Motor neuron (in vitro differentiated cells): ENCODE data around the gene DENND1A. TPM values are rescaled to one million over a fixed set of nuclear protein-coding genes. Genes with fewer than 3 reads are reported as not detected.
"Not testable (repeated sequence)": the region's sequence is repeated elsewhere in the genome, so short reads cannot be mapped to it uniquely, and the experiment has no call there.

Experiments
- ATAC-seq, 8 experiments: fragments of 200-7000 bp; cut with Tn5 transposase; replicated peaks in 6 of 8; 2 replicates each; pipeline ENCODE4 v1.8.0; 2021; ENCODE audit warnings: mild to moderate bottlenecking in 8 of 8, moderate library complexity in 8 of 8
- H3K27ac ChIP-seq, 2 donors: fragments of 250-450 bp; sonication (Bioruptor Pico); 2 replicates each; pipeline ENCODE4 v1.9.0; 2021; ENCODE audit warnings: antibody characterized with exemption in 2 of 2, mild to moderate bottlenecking in 2 of 2, moderate library complexity in 1 of 2
- H3K4me1 ChIP-seq, 2 donors: fragments of 250-450 bp; sonication (Bioruptor Pico); replicated peaks in 1 of 2; 2 replicates each; pipeline ENCODE4 v1.6.1; 2021; ENCODE audit warnings: antibody characterized with exemption in 2 of 2, mild to moderate bottlenecking in 2 of 2, moderate library complexity in 1 of 2
- H3K4me3 ChIP-seq, 5 donors: fragments of 250-450 bp; sonication (Bioruptor Pico); 2 replicates each; pipeline ENCODE4 v1.9.0; 2021; ENCODE audit warnings: antibody characterized with exemption in 5 of 5, mild to moderate bottlenecking in 5 of 5, moderate library complexity in 4 of 5
- WGBS, 10 experiments: fragments of 450-650 bp; shearing (Covaris generic); methylation state at CpG; one replicate each; pipeline ENCODE4 v1.0.0; 2022; 5-methylcytosine and 5-hydroxymethylcytosine counted together
- in situ Hi-C, 9 experiments: fragments of 400-800 bp; cut with MboI; loops; one replicate each; pipeline ENCODE4 v1.15.0; 2021; ENCODE audit warnings: low sequenced_read_pairs in 9 of 9, low pct_unique_long_range_greater_than_20kb in 2 of 9; ENCODE audit not compliant: unreplicated experiment in 9 of 9
- total RNA-seq, 8 experiments: library from RNA; unstranded; fragments of 300-600 nt; gene quantifications; 2 replicates each; pipeline versions ENCODE4 v1.2.3 to v1.2.4, GENCODE V29; 2022

Gene DENND1A
- total RNA-seq, 8 experiments from 2014 or later, result 9.2 to 27.8 (median 13.8) TPM

DNA sequence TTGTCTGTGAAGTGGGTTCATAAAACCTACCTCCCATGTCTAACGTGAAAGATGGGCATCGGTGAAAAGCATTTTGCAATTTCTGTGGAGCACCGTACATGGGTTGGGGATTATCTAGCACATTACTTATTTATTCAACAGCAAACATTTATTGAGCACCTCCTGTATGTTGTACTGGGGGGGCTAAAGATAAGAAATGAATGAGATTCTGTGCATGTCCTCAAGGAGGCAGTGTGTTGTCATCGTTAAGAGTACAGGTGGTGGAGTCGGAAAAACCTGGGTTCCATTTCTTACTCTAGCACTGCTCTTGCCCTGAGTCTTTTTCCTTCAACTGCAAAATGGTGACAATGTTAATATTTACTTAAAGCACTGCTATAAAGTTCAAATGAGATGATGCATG lies 30.4 kb upstream of the DENND1A start:
- no peak for ATAC-seq
- no peak overlapping the region for H3K4me3 ChIP-seq
- WGBS, 10 experiments, result 17 to 100% (median 80%) methylated on average over 1 to 5 of the region's 5 CpGs; no CpG with 5 or more reads in 1 of the 10 experiments
- H3K27ac ChIP-seq, result no peak overlapping the region
- in situ Hi-C loops, result no loop called here
- peaks cover 0 to under 1% of the 10 kb centered on the region in 2 donors for H3K4me1 ChIP-seq

DNA sequence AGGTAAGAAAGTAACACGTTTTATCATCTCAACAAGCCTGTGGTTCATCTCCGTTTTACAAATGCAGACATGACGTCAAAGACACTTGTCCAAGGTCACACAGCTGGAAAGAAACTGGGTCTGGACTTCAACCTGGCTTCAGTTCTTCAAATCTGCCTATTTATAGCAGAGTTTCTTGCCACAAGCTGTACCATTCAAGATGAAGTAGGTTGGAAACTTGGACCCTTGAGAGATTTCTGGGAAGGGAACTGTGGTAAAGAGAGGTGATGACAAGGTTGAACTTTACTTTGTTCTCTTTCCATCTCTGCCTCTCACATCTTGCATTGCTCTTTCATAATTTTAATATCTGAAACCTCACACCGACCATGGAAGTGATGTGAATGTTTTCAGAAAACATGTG lies 29.9 kb upstream of the DENND1A start:
- Histone ChIP-seq H3K27ac (no peak overlapping the region), H3K4me3 (no peak overlapping the region), H3K4me1 (peaks cover 0 to 6% of the 10 kb centered on the region in 2 donors)
- no peak for ATAC-seq
- in situ Hi-C loops, result no loop called here
- 0 to 95% (median 35%) methylated on average over 1 to 4 of the region's 4 CpGs; no CpG with 5 or more reads in 2 of the 10 experiments for WGBS, 10 experiments

DNA sequence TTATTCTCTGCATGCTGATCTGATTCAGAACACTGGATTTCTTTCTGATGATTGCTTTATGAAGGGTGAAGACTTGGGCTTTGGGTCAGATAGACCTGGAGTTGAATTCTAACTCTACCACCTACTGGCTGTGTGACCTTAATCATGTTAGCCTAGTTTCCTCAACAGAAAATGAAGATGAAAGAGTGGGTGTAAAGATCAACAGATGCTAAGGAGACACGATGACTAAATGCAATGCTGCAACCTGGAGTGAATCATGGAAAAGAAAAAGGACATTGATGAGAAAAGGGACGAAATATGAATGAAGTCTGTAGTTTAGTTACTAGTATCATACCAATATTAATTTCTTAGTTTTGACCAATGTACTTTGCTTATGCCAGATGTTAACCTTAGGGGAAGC lies 27.8 kb upstream of the DENND1A start:
- in situ Hi-C loops, result no loop called here
- no peak for ATAC-seq

DNA sequence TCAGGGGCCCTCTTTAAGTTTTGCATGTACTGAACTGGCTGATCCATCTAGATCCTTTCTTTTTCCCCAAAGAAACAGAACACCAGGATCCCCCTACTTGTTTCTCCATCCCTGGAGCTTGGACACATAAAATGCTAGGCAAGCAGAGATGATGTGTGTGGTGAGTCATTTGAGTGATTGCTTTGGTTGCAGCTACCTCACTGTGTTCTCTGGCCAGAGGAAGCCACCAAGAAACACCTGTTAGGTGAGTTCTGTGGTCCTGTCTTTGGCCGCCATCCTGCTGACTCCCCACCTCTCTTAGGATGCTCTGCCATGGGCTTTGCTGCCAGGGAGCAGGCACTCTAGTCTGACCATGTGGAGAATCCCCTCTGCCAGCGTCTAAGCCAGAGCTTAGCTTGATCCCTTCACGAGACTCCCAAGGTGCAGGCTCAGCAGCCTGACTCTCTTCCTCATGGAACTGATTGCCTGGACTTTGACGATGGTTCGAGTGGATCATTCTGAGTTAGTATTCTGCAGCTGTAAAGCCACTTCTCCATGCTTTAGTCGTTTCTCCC lies 27.3 kb upstream of the DENND1A start:
- Histone ChIP-seq H3K4me3 (no peak overlapping the region), H3K4me1 (peaks cover 4 to 16% of the 10 kb centered on the region in 2 donors), H3K27ac (no peak overlapping the region)
- in situ Hi-C loops, result no loop called here
- ATAC-seq, result peak in 2 of 8 experiments; percentile 44 to 49
- 34 to 86% (median 70%) methylated on average over 1 to 5 of the region's 6 CpGs; no CpG with 5 or more reads in 2 of the 10 experiments for WGBS, 10 experiments

More for the DNA sequence above, 27.8 kb upstream of the DENND1A start:
- 5 to 95% (median 68%) methylated on average over 2 of the region's 2 CpGs; no CpG with 5 or more reads in 1 of the 10 experiments for WGBS, 10 experiments
- Histone ChIP-seq H3K4me3 (no peak overlapping the region), H3K4me1 (peaks cover 4 to 16% of the 10 kb centered on the region in 2 donors), H3K27ac (no peak overlapping the region)

DNA sequence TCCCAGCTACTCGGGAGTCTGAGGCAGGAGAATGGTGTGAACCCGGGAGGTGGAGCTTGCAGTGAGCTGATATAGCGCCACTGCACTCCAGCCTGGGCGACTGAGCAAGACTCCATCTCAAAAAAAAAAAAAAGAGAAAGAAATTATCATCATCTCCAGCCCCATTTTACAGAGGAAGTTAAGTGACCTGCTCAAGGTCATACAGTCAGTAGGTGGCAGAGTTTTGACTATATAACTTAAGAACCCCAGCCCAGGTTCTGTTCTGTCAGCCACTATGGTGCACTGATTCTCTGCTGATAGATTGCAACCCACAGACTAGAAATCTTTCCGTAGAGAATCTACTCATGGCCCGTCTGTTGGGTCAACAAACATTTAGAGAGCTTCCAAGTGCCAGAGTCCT lies 25.7 kb upstream of the DENND1A start:
- in situ Hi-C loops, result no loop called here
- WGBS, 10 experiments, result 81 to 100% (median 89%) methylated on average over 1 to 5 of the region's 6 CpGs; no CpG with 5 or more reads in 6 of the 10 experiments
- Histone ChIP-seq H3K4me1 (peaks cover 4 to 16% of the 10 kb centered on the region in 2 donors), H3K4me3 (no peak overlapping the region), H3K27ac (no peak overlapping the region)
- ATAC-seq, result no peak

DNA sequence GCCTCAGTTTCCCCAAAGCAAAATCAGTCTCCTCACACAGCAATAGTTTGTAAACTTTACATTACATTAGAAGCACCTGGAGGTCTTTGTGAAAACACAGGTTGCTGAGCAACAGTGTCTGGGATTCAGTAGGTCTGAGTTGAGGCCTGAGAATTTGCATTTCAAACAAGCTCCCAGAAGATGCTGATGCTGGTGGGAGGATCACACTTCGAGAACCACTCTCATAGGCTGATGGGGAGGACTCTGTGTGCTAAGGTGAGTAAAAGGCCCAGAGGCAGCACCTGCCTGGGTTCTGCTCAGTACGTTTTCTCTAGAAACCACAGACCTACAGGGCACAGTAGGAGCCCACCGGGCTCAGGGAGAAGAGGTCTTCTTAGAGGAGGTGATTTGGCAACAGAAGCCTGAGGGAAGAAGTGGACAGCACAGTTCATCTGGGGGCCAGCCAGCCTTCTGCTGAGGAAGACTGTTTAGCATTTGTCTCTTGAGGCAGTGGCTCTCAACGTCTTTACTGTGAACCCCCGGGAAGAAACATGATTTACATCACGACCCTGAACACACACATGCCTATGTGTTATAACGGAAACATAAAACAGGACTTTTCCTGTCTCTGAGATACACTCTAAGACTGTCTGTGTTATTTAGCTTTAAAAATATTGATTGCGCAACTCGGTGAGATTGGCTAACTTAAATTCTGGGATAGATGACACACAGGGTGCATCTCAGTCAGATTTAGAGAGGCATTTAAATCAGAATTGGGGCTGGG lies 24.8 kb upstream of the DENND1A start:
- Histone ChIP-seq H3K4me3 (no peak overlapping the region), H3K27ac (no peak overlapping the region), H3K4me1 (peaks cover 4 to 16% of the 10 kb centered on the region in 2 donors)
- in situ Hi-C loops, result no loop called here
- ATAC-seq, result peak in 4 of 8 experiments; percentile 33 to 56 (median 46)
- WGBS, 10 experiments, result 19 to 100% (median 53%) methylated on average over 1 to 9 of the region's 9 CpGs; no CpG with 5 or more reads in 1 of the 10 experiments

DNA sequence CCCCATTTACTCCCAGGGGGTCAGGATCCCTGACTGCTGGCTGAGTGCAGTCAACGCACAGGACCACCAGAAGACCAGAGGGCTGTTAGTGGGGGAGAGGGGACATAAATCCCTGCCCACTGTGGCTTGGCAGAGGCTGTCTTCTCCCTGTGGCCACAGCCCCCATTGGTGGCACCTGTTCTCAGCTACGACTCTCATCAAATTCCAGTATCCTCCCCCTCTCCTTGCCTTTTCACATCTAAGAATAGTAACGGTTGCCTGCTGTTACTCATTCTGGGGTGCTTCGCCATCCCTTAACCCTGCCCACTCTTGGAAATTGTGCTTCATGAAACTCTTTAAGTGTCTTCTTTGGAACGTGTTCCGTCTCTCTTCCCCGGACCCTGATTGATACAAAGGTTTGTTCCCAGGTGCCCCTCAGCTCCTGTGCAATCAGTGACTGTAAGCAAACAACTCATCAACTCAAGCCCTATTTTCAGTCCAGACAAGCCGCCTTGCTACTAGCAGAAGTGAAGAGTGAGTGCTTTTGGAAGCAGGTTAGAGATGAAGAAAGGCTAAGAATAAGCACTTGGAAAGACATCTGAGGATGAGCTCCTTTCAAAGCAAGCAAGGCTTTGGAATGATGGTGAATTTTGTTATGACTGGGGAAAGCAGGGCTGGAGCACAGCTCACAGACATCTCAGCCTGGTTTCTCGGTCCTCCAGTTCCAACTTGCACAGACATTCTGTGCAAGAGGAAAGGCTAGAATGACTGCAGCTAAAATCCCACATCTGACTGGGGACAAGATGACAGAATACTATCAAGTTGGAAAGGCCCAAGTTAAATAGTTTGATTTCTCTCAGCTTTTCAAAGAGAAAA lies 22.9 kb upstream of the DENND1A start:
- WGBS, 10 experiments, result 51 to 100% (median 78%) methylated on average over 1 to 8 of the region's 9 CpGs; no CpG with 5 or more reads in 2 of the 10 experiments
- no peak for ATAC-seq
- Histone ChIP-seq H3K4me1 (peaks cover 4 to 16% of the 10 kb centered on the region in 2 donors), H3K4me3 (no peak overlapping the region), H3K27ac (no peak overlapping the region)
- in situ Hi-C loops, result no loop called here

DNA sequence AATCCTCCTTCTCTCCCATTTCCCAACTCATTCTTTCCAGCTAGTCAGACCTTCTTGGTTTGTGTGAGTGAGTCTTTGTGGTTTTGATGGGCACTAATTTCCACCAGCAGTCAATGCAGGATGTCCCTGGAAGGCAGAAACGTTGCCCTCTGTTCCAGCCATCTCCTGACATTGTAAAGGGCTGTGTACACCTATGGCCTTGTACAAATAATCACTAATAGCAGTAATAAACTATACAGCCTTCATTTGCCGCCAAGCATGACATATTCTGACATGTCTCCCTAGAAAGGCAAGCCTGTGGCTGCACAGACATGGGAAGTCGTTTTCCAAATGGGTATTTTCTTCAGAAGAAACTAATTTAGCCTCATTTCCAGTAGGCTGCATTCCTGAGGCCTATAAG lies 18.4 kb upstream of the DENND1A start:
- H3K4me1 ChIP-seq, result no peaks in the 10 kb centered on the region
- no peak overlapping the region for H3K27ac ChIP-seq
- no peak for ATAC-seq
- in situ Hi-C loops, result no loop called here
- WGBS, 10 experiments, result 0 to 100% (median 40%) methylated on average over 1 to 3 of the region's 3 CpGs; no CpG with 5 or more reads in 1 of the 10 experiments
- H3K4me3 ChIP-seq, result no peak overlapping the region

DNA sequence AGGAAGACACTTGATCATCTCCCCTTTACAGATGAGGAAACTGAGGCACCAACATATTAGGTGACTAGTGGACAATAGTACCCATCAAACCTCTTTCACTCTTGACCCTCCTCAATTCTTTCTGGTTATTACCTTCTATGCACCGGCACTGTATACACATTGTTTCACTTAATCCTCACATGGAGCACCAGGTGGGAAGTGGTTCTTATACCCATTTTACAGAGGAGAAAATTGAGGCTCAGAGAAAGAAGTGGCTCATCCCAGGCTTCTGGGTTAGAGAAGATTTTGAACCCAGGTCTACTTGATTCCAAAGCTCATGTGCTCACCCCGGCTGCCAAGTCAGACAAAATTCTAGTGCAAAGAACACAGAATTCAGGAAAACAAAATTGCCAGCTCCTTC lies 17.4 kb upstream of the DENND1A start:
- no peak overlapping the region for H3K4me3 ChIP-seq
- H3K4me1 ChIP-seq, result no peaks in the 10 kb centered on the region
- in situ Hi-C loops, result no loop called here
- H3K27ac ChIP-seq, result no peak overlapping the region
- no peak for ATAC-seq
- 84 to 100% (median 92%) methylated on average over 1 to 2 of the region's 2 CpGs; no CpG with 5 or more reads in 1 of the 10 experiments for WGBS, 10 experiments

DNA sequence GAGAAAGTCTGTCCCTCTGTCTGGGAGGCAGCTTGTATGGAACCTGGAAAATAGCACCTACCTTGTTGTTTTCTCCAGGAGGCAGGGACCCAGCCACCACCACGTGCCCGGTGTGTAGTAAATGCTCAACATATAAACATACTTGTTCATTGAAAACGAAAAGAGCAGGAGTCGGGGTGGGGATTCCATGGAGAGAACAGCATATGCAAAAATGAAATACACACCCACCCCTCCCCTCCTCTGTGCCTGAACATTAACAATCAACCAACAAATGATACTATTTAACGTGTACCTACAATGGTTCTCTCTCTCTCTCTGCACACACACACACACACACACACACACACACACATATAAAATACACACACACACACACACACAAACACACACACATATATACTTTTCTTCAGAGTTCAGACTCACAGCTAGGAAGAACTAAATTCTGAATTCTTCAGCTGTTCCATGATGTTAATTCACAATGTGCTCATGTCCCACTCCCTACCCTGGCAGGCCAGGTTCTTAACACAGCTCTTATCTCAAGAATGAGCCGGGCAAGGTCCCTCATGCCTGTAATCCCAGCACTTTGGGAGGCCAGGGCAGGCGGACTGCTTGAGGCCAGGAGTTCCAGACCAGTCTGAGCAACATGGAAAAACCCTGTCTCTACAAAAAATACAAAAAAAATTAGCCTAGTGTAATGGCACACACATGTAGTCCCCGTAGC lies 16.3 kb upstream of the DENND1A start:
- Histone ChIP-seq H3K4me3 (no peak overlapping the region), H3K27ac (no peak overlapping the region), H3K4me1 (peaks cover 0 to 3% of the 10 kb centered on the region in 2 donors)
- ATAC-seq, result peak in 3 of 8 experiments; percentile 83 to 89 (median 89)
- in situ Hi-C loops, result no loop called here
- WGBS, 10 experiments, result 0 to 91% (median 50%) methylated on average over 1 to 7 of the region's 8 CpGs; no CpG with 5 or more reads in 1 of the 10 experiments

DNA sequence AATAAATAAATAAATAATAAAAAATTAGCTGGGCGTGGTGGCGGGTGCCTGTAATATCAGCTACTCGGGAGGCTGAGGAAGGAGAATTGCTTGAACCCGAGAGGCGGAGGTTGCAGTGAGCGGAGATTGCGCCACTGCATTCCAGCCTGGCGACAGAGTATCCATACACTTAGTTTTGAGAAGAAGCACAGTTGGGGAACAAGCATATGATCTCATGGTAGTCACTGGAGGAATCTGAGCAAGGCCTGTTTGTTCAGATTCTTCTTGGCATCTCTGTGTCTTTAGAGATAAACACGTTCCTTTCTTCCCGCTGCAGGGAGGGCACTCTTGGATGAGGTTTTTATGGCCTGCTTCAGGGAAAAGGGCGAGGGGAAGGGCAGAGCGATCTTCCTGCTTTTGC lies 15.6 kb upstream of the DENND1A start:
- peak in 3 of 8 experiments; percentile 19 to 23 (median 21) for ATAC-seq
- in situ Hi-C loops, result no loop called here
- Histone ChIP-seq H3K4me3 (no peak overlapping the region), H3K27ac (no peak overlapping the region), H3K4me1 (peaks cover 6 to 7% of the 10 kb centered on the region in 2 donors)
- WGBS, 10 experiments, result 54 to 100% (median 88%) methylated on average over 4 to 9 of the region's 12 CpGs; no CpG with 5 or more reads in 1 of the 10 experiments

DNA sequence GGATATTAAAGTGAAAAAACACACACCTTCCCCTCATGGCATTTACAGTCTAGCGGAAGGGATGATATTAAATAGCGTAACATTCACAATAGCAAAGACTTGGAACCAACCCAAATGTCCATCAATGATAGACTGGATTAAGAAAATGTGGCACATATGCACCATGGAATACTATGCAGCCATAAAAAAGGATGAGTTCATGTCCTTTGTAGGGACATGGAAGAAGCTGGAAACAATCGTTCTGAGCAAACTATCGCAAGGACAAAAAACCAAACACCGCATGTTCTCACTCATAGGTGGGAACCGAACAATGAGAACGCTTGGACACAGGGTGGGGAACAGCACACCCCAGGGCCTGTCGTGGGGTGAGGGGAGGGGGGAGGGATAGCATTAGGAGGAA lies 14.5 kb upstream of the DENND1A start:
- H3K4me1 ChIP-seq, ATAC-seq, H3K27ac ChIP-seq, H3K4me3 ChIP-seq, in situ Hi-C loops: not testable (repeated sequence)
- WGBS, 10 experiments, result 93 to 100% (median 100%) methylated on average over 1 to 7 of the region's 8 CpGs; no CpG with 5 or more reads in 3 of the 10 experiments
